GM18951 (cell line): ENCODE data around the gene EMP1.

Source experiments
- POLR2A ChIP-seq: IDR thresholded peaks from 4 replicates; pipeline ENCODE4 v1.6.1; 2011; ENCODE audit warnings: mild to moderate bottlenecking; ENCODE audit not compliant: insufficient read length, insufficient read depth; ENCODE audit errors: extremely low read depth
- in situ Hi-C: fragments of 300-500 bp; cut with MboI; formaldehyde crosslinking; loops from one replicate; pipeline ENCODE4 v1.12.0; 2022; ENCODE audit warnings: low sequenced_read_pairs, mixed read lengths, inconsistent platforms; ENCODE audit not compliant: unreplicated experiment

Gene EMP1

DNA sequence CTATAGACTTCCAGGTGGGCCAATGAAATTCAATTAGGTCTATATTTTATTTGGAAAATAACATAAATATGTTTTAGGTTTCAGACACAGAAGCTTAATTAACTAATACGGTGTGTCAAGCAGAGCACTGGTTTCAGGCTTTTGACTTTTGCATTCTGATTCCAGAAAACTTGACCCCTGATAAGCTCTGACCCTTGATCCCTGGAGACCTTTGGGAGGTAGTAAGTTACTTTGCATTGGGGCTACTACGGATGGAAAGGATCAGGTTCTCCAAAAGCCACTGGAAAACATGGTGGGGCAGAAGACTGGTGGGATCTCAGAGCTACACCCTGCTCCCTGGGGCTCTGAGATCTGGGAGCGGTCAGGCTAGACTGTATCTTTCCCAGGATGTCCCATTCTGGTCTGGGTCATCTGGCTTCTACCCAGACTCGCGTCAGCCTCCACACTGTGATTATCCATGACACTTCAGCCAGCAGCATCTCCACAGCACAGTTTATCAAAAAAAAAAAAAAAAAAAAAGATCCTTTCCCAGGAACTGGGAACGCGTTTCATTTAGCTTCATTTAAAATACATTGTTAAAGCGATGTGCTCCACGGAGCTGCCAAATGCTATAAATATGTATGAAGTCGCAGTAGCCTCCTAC is 17.8 kb upstream of the EMP1 start:
- no peak for TF ChIP-seq POLR2A
- in situ Hi-C loops = no loop called here

- in situ Hi-C loops = no loop called here
- no peak for TF ChIP-seq POLR2A
Measured at GRCh38 chr12:13179211-13180074, 17.1 kb upstream of the EMP1 start.

GRCh38 chr12:13181375-13182070 is 15.0 kb upstream of the EMP1 start:
- in situ Hi-C loops = no loop called here
- TF ChIP-seq POLR2A = no peak

GRCh38 chr12:13182881-13183280 is 13.6 kb upstream of the EMP1 start:
- in situ Hi-C loops = no loop called here
- no peak for TF ChIP-seq POLR2A

- TF ChIP-seq POLR2A = no peak
- in situ Hi-C loops = no loop called here
Measured at GRCh38 chr12:13183620-13184019, 12.9 kb upstream of the EMP1 start.

GRCh38 chr12:13186302-13186701 is 10.2 kb upstream of the EMP1 start:
- no peak for TF ChIP-seq POLR2A
- in situ Hi-C loops = no loop called here

DNA sequence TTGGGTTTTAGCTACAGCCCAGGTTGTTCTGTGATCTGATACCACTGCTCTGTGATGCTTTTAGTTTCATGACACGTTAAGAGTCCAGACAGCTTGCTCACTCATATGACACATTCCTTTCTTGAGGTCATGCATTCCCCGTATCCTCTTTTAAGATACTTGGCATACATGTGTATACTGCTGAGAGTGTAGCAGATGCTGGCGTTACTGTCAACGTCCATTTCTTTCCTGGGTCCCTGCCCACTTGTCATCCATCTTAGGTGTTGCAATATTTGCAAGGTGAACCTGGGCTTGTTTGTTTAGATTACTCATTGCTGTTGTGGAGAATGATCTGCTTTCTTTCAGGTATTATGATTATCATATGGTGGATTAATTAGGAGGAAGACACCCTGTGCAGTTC is 9.1 kb upstream of the EMP1 start:
- in situ Hi-C loops = no loop called here
- no peak for TF ChIP-seq POLR2A

DNA sequence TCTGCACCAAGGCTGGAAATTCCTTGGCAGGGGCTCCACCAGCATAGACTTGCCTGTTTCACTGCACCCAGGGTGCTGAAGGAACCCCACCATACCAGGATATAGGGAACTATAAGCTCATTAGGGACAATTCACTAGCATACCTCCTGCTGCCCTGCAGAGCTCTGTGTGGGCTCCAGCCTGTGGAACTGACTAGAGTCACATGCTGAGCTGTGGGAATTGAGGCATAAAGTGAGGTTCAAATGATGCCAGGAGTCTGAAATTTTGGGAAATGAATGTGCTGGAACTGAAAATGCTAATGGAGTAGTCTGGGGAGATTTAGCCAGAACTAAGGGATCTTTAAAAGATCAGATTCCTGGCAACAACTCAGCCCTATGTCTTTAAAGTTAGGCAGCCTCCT is 7.3 kb upstream of the EMP1 start:
- TF ChIP-seq POLR2A = no peak
- in situ Hi-C loops = no loop called here

GRCh38 chr12:13190275-13190674 is 6.3 kb upstream of the EMP1 start:
- in situ Hi-C loops = no loop called here
- no peak for TF ChIP-seq POLR2A

GRCh38 chr12:13192719-13193118 is 3.8 kb upstream of the EMP1 start:
- in situ Hi-C loops = no loop called here
- TF ChIP-seq POLR2A = no peak

- in situ Hi-C loops = no loop called here
- TF ChIP-seq POLR2A = no peak
Measured at GRCh38 chr12:13193505-13194231, 2.9 kb upstream of the EMP1 start.

DNA sequence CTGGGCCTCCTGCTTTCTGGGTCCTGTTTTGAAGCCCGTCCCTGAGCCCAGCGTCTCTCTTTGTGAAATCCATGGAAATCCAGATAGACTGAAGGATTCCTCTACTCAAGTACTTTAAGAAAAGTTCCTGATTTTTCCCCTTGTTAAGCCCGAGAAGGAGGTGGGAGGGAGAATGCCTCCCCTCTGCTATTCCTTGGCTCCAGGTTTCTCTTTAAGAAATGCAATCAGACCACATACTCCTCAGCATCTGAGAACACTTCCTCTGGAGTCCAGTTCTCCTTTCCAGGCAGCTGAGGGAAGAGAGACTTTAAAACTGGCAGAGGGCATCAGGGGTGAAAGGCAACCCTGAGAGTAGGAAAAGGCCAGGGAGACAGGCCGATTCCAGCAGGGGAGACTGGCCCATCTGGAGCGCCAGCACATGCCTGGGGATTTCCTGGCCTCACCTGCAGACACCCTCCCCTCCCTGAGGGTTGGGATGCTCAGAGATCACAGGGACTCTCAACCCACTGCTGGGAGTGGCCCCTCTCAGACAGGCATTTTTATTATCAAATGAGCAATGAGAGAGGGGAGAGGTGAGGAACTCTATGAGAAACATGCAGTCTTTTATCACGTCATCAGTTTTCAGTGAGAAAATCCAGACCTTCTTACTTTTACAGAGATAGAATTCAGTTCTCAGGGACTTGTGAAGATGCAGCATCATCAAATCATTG is 2.0 kb upstream of the EMP1 start:
- in situ Hi-C loops = no loop called here
- no peak for TF ChIP-seq POLR2A
